ENCODE results near the gene GRID1.

GRID1 gene

GRCh38 chr10:85978566-85979358, 387.8 kb downstream of the GRID1 start:
- TF ChIP-seq ZNF223 (tag by site-specific recombination; IDR thresholded peaks at IDR 0.05) (no peak), KLF9 (tag by site-specific recombination; IDR thresholded peaks at IDR 0.05; ENCODE audit: low read depth) (no peak), ZNF704 (tag by site-specific recombination; IDR thresholded peaks at IDR 0.05) (no peak), ZNF221 (tag by site-specific recombination; IDR thresholded peaks at IDR 0.05; ENCODE audit: borderline replicate concordance) (no peak), ZNF350 (tag by site-specific recombination; IDR thresholded peaks at IDR 0.05) (no peak), ZNF394 (tag by site-specific recombination; IDR thresholded peaks at IDR 0.05; ENCODE audit: borderline replicate concordance) (no peak), ZNF585B (tag by site-specific recombination; IDR thresholded peaks at IDR 0.05) (no peak), ZNF544 (tag by site-specific recombination; IDR thresholded peaks at IDR 0.05) (no peak), MYNN (tag by site-specific recombination; IDR thresholded peaks at IDR 0.05; ENCODE audit: borderline replicate concordance) (no peak), ZSCAN5A (tag by site-specific recombination; IDR thresholded peaks at IDR 0.05) (no peak), KLF16 (tag by site-specific recombination; IDR thresholded peaks at IDR 0.05) (no peak), ZNF114 (tag by site-specific recombination; IDR thresholded peaks at IDR 0.05) (no peak), ZNF473 (tag by site-specific recombination; IDR thresholded peaks at IDR 0.05) (no peak), ZNF792 (tag by site-specific recombination; IDR thresholded peaks at IDR 0.05) (no peak), ZNF302 (tag by site-specific recombination; IDR thresholded peaks at IDR 0.05; ENCODE audit: low read depth) (no peak), ZNF26 (tag by site-specific recombination; IDR thresholded peaks at IDR 0.05) (no peak), YY1 (tag by site-specific recombination; IDR thresholded peaks at IDR 0.05) (no peak), PATZ1 (tag by site-specific recombination; IDR thresholded peaks at IDR 0.05) (no peak), ZNF777 (tag by site-specific recombination; IDR thresholded peaks at IDR 0.05; ENCODE audit: borderline replicate concordance) (no peak)
- H3K36me3 ChIP-seq (ENCODE audit: control insufficient read depth in 2 of 2, insufficient read depth in 1 of 2, low read length in 2 of 2): no peaks in the 10 kb centered on the region
- CTCF ChIA-PET: interaction anchor here (0.6 to 1.0 kb wide), 3 partner anchors 14 to 61 kb away, joined by 3 to 4 read pairs (median 3); no protein-coding TSS in a partner anchor
- no peaks in the 10 kb centered on the region for H3K9me3 ChIP-seq (ENCODE audit: control insufficient read depth, insufficient read depth, low read depth, low read length)
- H3K4me1 ChIP-seq (ENCODE audit: control insufficient read depth, insufficient read depth, low read length): 0 out of 2 replicates have a peak, but pooled peaks cover 2% of the 10 kb centered on the region
- H3K4me3 ChIP-seq (ENCODE audit: low read depth, low read length): no peak overlapping the region
- POLR2A ChIA-PET: no interaction called here
- H3K27ac ChIP-seq (ENCODE audit: extremely low read depth, low read depth, low read length): no peak overlapping the region

GRCh38 chr10:85977642-85978041, 389.0 kb downstream of the GRID1 start:
- Histone ChIP-seq H3K27ac (ENCODE audit: extremely low read depth, low read depth, low read length) (no peak overlapping the region), H3K4me3 (ENCODE audit: low read depth, low read length) (no peak overlapping the region), H3K36me3 (ENCODE audit: control insufficient read depth in 2 of 2, insufficient read depth in 1 of 2, low read length in 2 of 2) (no peaks in the 10 kb centered on the region), H3K4me1 (ENCODE audit: control insufficient read depth, insufficient read depth, low read length) (0 out of 2 replicates have a peak, but pooled peaks cover 2% of the 10 kb centered on the region), H3K9me3 (ENCODE audit: control insufficient read depth, insufficient read depth, low read depth, low read length) (no peaks in the 10 kb centered on the region)
- ChIA-PET CTCF (no interaction called here), POLR2A (no interaction called here)
- TF ChIP-seq PATZ1 (tag by site-specific recombination; IDR thresholded peaks at IDR 0.05) (no peak), ZNF2 (tag by site-specific recombination; IDR thresholded peaks at IDR 0.05) (no peak), YY1 (tag by site-specific recombination; IDR thresholded peaks at IDR 0.05) (no peak), ZSCAN5A (tag by site-specific recombination; IDR thresholded peaks at IDR 0.05) (no peak), ZBTB26 (tag by site-specific recombination; optimal IDR thresholded peaks at IDR 0.05) (no peak), PRDM1 (tag by site-specific recombination; IDR thresholded peaks at IDR 0.05) (no peak)
